Right lobe of liver (tissue), 6 donors: ENCODE measurements around the gene MGP. TPM values are rescaled to one million over a fixed set of nuclear protein-coding genes. Genes with fewer than 3 reads are reported as not detected.

Experiments used
- ATAC-seq, 4 donors: fragments of 200-7000 bp; cut with Tn5 transposase; one replicate each; pipeline ENCODE4 v1.9.1; 2020; ENCODE audit warnings: mild to moderate bottlenecking in 4 of 4, moderate library complexity in 4 of 4
- DNase-seq, 3 donors: peaks; one replicate each; pipeline ENCODE4 v3.0.0-alpha.2; 2020
- H3K27ac ChIP-seq, 3 donors: fragments of 200-600 bp; one replicate each; pipeline ENCODE4 v1.8.0; 2022
- H3K27me3 ChIP-seq, 2 donors: fragments of 200-600 bp; one replicate each; pipeline ENCODE4 v1.8.0; 2022
- H3K36me3 ChIP-seq, 4 donors: fragments of 200-600 bp; sonication (generic) in 1 of 4; one replicate each; pipeline versions ENCODE4 v1.5.1 to v1.8.0; 2017 to 2022; ENCODE audit warnings: control low read depth in 1 of 4
- H3K4me1 ChIP-seq, 4 donors: fragments of 200-600 bp; sonication (generic) in 1 of 4; one replicate each; pipeline versions ENCODE4 v1.5.1 to v1.8.0; 2017 to 2022; ENCODE audit warnings: control low read depth in 1 of 4
- H3K4me3 ChIP-seq, 3 donors: fragments of 200-600 bp; one replicate each; pipeline ENCODE4 v1.8.0; 2022
- H3K9me3 ChIP-seq, 4 donors: fragments of 200-600 bp; sonication (generic) in 1 of 4; one replicate each; pipeline versions ENCODE4 v1.5.1 to v1.8.0; 2017 to 2022; ENCODE audit warnings: control low read depth in 1 of 4
- CTCF ChIP-seq, 4 donors: fragments of 200-600 bp in 3 of 4; fragments of 450-650 bp in 1 of 4; IDR thresholded peaks; one replicate each; pipeline versions ENCODE4 v1.5.1 to v1.8.0; 2016 to 2022; ENCODE audit warnings: antibody characterized with exemption in 4 of 4, mild to moderate bottlenecking in 2 of 4
- POLR2A ChIP-seq: fragments of 450-650 bp; IDR thresholded peaks from one replicate; pipeline ENCODE4 v1.6.1; 2017; ENCODE audit warnings: antibody characterized with exemption, mild to moderate bottlenecking
- WGBS: methylation state at CpG from one replicate; pipeline ENCODE4 v1.1.6; 2018; ENCODE audit warnings: low coverage, low lambda C conversion rate; ENCODE audit not compliant: insufficient coverage; ENCODE audit errors: missing lambda C conversion rate; 5-methylcytosine and 5-hydroxymethylcytosine counted together
- intact Hi-C, 2 donors: fragments of 100-400 bp; cut with DNase I; formaldehyde crosslinking; loops; one replicate each; pipeline versions ENCODE4 v1.11.2 to v1.14.1; 2022
- total RNA-seq, 6 experiments: library from RNA; depleted of rRNA in 2 of 6; stranded (reverse); fragments of >200 nt in 2 of 6; fragmentation: NEBNext Ultra II Directional in 3 of 6; extraction: Animal tissue kit (Norgen Biotek cat#: 25700) in 3 of 6; gene quantifications; one replicate each; pipeline versions ENCODE4 v1.1.0 to v1.2.4, GENCODE V29; 2016 to 2023
- donor health status: DM: no; HTN: yes; CAD: no.
- donor health status: DM: no; HTN: no; CAD: no.
- donor health status: DM: no; HTN: no; CAD: no.
- donor health status: DM: no; HTN: yes; CAD: no.
- donor health status: DM: no; HTN: yes; CAD: no.

MGP gene
- total RNA-seq, 6 experiments from 2014 or later, result 4.7 to 15.1 (median 7.1) TPM

GRCh38 chr12:14921218-14921617 is 35.6 kb upstream of the MGP start:
- intact Hi-C loops, result no loop called here
- no peaks in the 10 kb centered on the region for H3K4me1 ChIP-seq
- H3K36me3 ChIP-seq, result no peaks in the 10 kb centered on the region
- no peak for DNase-seq
- H3K27ac ChIP-seq, result no peak overlapping the region
- no peaks in the 10 kb centered on the region for H3K9me3 ChIP-seq
- TF ChIP-seq POLR2A (no peak), CTCF (IDR thresholded peaks at IDR 0.05) (no peak)
- no peak overlapping the region for H3K4me3 ChIP-seq
- no peaks in the 10 kb centered on the region for H3K27me3 ChIP-seq
- no peak for ATAC-seq
- 95% methylated on average over 2 of the region's 2 CpGs for WGBS

DNA sequence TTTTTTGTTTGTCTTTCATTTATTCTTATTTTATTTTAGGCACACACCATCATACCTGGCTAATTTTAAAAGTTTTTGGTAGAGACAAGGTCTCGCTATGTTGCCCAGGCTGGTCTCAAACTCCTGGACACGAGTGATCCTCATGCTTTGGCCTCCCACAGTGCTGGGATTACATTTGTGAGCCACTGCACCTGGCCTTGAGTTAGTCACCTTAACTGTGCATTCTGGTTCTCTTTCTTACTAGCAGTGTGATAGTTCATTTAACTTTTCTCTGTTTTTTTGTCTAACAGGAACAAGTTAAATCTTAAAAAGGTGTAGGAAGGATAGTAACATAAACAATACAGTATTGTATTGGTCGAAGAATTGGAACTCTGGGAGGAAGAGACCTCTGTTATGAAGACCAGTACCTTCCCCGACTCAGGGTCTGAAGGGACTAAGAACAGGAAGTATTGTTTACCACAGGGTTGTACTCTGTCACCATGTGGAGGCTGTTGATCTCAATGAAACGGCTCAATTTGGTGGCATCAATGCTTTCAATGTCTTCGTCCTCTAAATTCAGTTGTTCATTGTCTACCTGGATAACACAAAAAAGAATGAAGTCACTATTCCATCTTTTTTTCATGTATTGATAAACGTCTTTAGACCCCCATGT is 34.9 kb upstream of the MGP start:
- no peaks in the 10 kb centered on the region for H3K4me1 ChIP-seq
- TF ChIP-seq POLR2A, result no peak
- no peak for TF ChIP-seq CTCF (IDR thresholded peaks at IDR 0.05)
- DNase-seq (no peak), ATAC-seq (no peak)
- no peaks in the 10 kb centered on the region for H3K9me3 ChIP-seq
- H3K4me3 ChIP-seq, result no peak overlapping the region
- H3K36me3 ChIP-seq, result no peaks in the 10 kb centered on the region
- WGBS, result 50% methylated on average over 7 of the region's 7 CpGs
- intact Hi-C loops, result no loop called here
- no peak overlapping the region for H3K27ac ChIP-seq
- no peaks in the 10 kb centered on the region for H3K27me3 ChIP-seq

DNA sequence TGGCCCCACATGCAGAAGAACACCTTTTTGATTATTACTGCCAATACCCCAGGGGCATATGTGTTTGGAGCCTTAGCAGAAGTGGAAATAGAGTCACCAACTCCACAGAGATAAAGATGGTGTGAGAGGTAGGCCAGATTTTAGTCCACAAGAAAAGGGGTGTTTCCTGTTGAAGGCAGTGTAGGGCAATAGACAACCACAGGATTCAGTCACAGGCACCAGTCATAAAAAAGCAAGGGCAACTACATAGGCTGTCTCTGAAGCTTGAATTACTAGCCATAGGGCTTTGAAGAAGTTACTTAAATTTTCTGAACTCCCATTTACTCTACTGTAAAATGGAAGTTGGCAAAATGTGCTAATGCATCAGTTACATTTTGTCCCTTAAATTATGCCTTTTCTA is 33.8 kb upstream of the MGP start:
- Histone ChIP-seq H3K36me3 (no peaks in the 10 kb centered on the region), H3K27me3 (no peaks in the 10 kb centered on the region), H3K9me3 (no peaks in the 10 kb centered on the region), H3K4me1 (no peaks in the 10 kb centered on the region), H3K27ac (no peak overlapping the region), H3K4me3 (no peak overlapping the region)
- DNase-seq, result no peak
- ATAC-seq, result no peak
- intact Hi-C loops, result no loop called here
- TF ChIP-seq CTCF (IDR thresholded peaks at IDR 0.05) (no peak), POLR2A (no peak)

- H3K27ac ChIP-seq, result no peak overlapping the region
- WGBS, result 45% methylated on average over 2 of the region's 2 CpGs
Measured at GRCh38 chr12:14915736-14916135, 30.1 kb upstream of the MGP start.

More at GRCh38 chr12:14915736-14916135, 30.1 kb upstream of the MGP start:
- ATAC-seq (no peak), DNase-seq (no peak)
- TF ChIP-seq CTCF (IDR thresholded peaks at IDR 0.05) (no peak), POLR2A (no peak)
- intact Hi-C loops, result no loop called here
- no peaks in the 10 kb centered on the region for H3K36me3 ChIP-seq
- no peaks in the 10 kb centered on the region for H3K4me1 ChIP-seq
- no peaks in the 10 kb centered on the region for H3K9me3 ChIP-seq
- no peak overlapping the region for H3K4me3 ChIP-seq
- H3K27me3 ChIP-seq, result no peaks in the 10 kb centered on the region
